Calu3 (cell line): ENCODE results near the gene CORO1C. TPM values are rescaled to one million over a fixed set of nuclear protein-coding genes. Genes with fewer than 3 reads are reported as not detected.

ENCODE experiments used
- BruUV-seq: library from RNA; stranded (reverse); fragments of 400-500 nt; replicated peaks from 2 replicates; lab custom pipeline; 2021; lab: Mats Ljungman, UMichigan
- CTCF ChIA-PET: fragments of 300-600 bp; sonication (Branson Sonifier 250); formaldehyde crosslinking; loops from one replicate; lab custom pipeline; 2022; ENCODE audit warnings: antibody characterized with exemption; lab: Charles Lee
- DNase-seq: peaks from one replicate; pipeline ENCODE4 v3.0.0; 2022
- H3K27ac Mint-ChIP-seq: one replicate; pipeline ENCODE4 v1.8.0; 2022; ENCODE audit warnings: mixed read lengths; ENCODE audit not compliant: unreplicated experiment
- H3K27me3 Mint-ChIP-seq: one replicate; pipeline ENCODE4 v1.8.0; 2022; ENCODE audit warnings: mixed read lengths; ENCODE audit not compliant: unreplicated experiment
- H3K36me3 Mint-ChIP-seq: one replicate; pipeline ENCODE4 v1.8.0; 2022; ENCODE audit warnings: mild to moderate bottlenecking, moderate library complexity, mixed read lengths; ENCODE audit not compliant: insufficient read depth, unreplicated experiment
- H3K4me1 Mint-ChIP-seq: one replicate; pipeline ENCODE4 v1.8.0; 2022; ENCODE audit warnings: mild to moderate bottlenecking, low read depth, mixed read lengths; ENCODE audit not compliant: unreplicated experiment
- H3K4me3 Mint-ChIP-seq: one replicate; pipeline ENCODE4 v1.8.0; 2022; ENCODE audit warnings: mild to moderate bottlenecking, low read depth, moderate library complexity, mixed read lengths; ENCODE audit not compliant: unreplicated experiment
- H3K9me3 Mint-ChIP-seq: one replicate; pipeline ENCODE4 v1.8.0; 2022; ENCODE audit warnings: low read depth, mixed read lengths; ENCODE audit not compliant: unreplicated experiment
- CTCF ChIP-seq: fragments of 200-600 bp; IDR thresholded peaks from one replicate; pipeline ENCODE4 v1.8.0; 2022; ENCODE audit warnings: antibody characterized with exemption; ENCODE audit not compliant: unreplicated experiment
- intact Hi-C: fragments of 100-400 bp; cut with micrococcal nuclease; formaldehyde crosslinking; loops from one replicate; pipeline ENCODE4 v1.10.0; 2022; ENCODE audit not compliant: unreplicated experiment
- total RNA-seq: library from RNA; stranded (reverse); gene quantifications from 2 replicates; pipeline ENCODE4 v1.2.3, GENCODE V29; 2022

Gene CORO1C
- total RNA-seq, 1 experiment from 2014 or later = 252 TPM

GRCh38 chr12:108720757-108721514, 10.4 kb downstream of the CORO1C start:
- H3K4me1 Mint-ChIP-seq = peaks cover 69% of the 10 kb centered on the region
- CTCF ChIA-PET = interaction anchor here (1.1 kb wide), 1 partner anchor 57 kb away, joined by 4 read pairs; no protein-coding TSS in a partner anchor
- no peak for TF ChIP-seq CTCF
- H3K27me3 Mint-ChIP-seq = no peaks in the 10 kb centered on the region
- peak overlapping the region; percentile 5 for H3K4me3 Mint-ChIP-seq
- DNase-seq = no peak
- peaks cover 44% of the 10 kb centered on the region for H3K36me3 Mint-ChIP-seq
- H3K27ac Mint-ChIP-seq = peak overlapping the region; percentile 96
- H3K9me3 Mint-ChIP-seq = no peaks in the 10 kb centered on the region
- intact Hi-C loops = loop anchor here (5.0 kb wide), 2 partner anchors 39 to 159 kb away; partner anchors contain the start of genes ISCU and SART3
- BruUV-seq = no TSS peak

- Mint-ChIP-seq H3K36me3 (peaks cover 52% of the 10 kb centered on the region), H3K4me3 (no peak overlapping the region), H3K27me3 (no peaks in the 10 kb centered on the region), H3K4me1 (peaks cover 36% of the 10 kb centered on the region), H3K27ac (no peak overlapping the region), H3K9me3 (no peaks in the 10 kb centered on the region)
- no peak for TF ChIP-seq CTCF
- intact Hi-C loops = no loop called here
- no peak for DNase-seq
- no TSS peak for BruUV-seq
- CTCF ChIA-PET = no interaction called here
Measured at GRCh38 chr12:108717243-108717642, 14.1 kb downstream of the CORO1C start.

GRCh38 chr12:108714866-108715265, 16.5 kb downstream of the CORO1C start:
- Mint-ChIP-seq H3K27ac (no peak overlapping the region), H3K27me3 (no peaks in the 10 kb centered on the region), H3K4me1 (peaks cover 19% of the 10 kb centered on the region), H3K4me3 (no peak overlapping the region), H3K9me3 (no peaks in the 10 kb centered on the region), H3K36me3 (peaks cover 62% of the 10 kb centered on the region)
- TF ChIP-seq CTCF = no peak
- intact Hi-C loops = no loop called here
- CTCF ChIA-PET = interaction anchor here (0.9 to 1.0 kb wide), 2 partner anchors 12 to 17 kb away, joined by 3 read pairs; no protein-coding TSS in a partner anchor
- BruUV-seq = no TSS peak
- DNase-seq = no peak

GRCh38 chr12:108713471-108713870, 17.8 kb downstream of the CORO1C start:
- peaks cover 13% of the 10 kb centered on the region for H3K4me1 Mint-ChIP-seq
- no peak overlapping the region for H3K27ac Mint-ChIP-seq
- no TSS peak for BruUV-seq
- no peak for TF ChIP-seq CTCF
- no peak overlapping the region for H3K4me3 Mint-ChIP-seq
- CTCF ChIA-PET = interaction anchor here (0.9 kb wide), 1 partner anchor 25 kb away, joined by 3 read pairs; no protein-coding TSS in a partner anchor
- H3K36me3 Mint-ChIP-seq = peaks cover 61% of the 10 kb centered on the region
- DNase-seq = no peak
- no peaks in the 10 kb centered on the region for H3K27me3 Mint-ChIP-seq
- intact Hi-C loops = no loop called here
- no peaks in the 10 kb centered on the region for H3K9me3 Mint-ChIP-seq
